ENCODE measurements around the gene GALNS. TPM values are rescaled to one million over a fixed set of nuclear protein-coding genes. Genes with fewer than 3 reads are reported as not detected.

GALNS gene
- total and polyA plus RNA-seq, 2 experiments from 2014 or later, result 9.7 to 18.8 TPM

- TF ChIP-seq NANOG (IDR thresholded peaks at IDR 0.05; ENCODE audit: borderline replicate concordance), result no peak
- TF ChIP-seq EZH2phosphoT487 (IDR thresholded peaks at IDR 0.05; ENCODE audit: unreplicated experiment), result no peak
- no peak for TF ChIP-seq ZNF331 (CRISPR knock-in tag; IDR thresholded peaks at IDR 0.05; ENCODE audit: low read depth)
- TF ChIP-seq ZNF114 (CRISPR knock-in tag; IDR thresholded peaks at IDR 0.05), result no peak
- no peak for TF ChIP-seq ETS1 (IDR thresholded peaks at IDR 0.05)
- TF ChIP-seq REST (IDR thresholded peaks at IDR 0.05; ENCODE audit: unreplicated experiment), result no peak
- no peak for TF ChIP-seq EZH2 (IDR thresholded peaks at IDR 0.05; ENCODE audit: low read depth, unreplicated experiment)
- no peak for TF ChIP-seq CTCF (conservative IDR thresholded peaks at IDR 0.05; ENCODE audit: low read depth in 2 of 2)
- no peak for TF ChIP-seq JUNB (IDR thresholded peaks at IDR 0.05; ENCODE audit: unreplicated experiment)
Observed at GRCh38 chr16:88822281-88823040, 34.3 kb downstream of the GALNS start (continued).

- Histone ChIP-seq H3K27ac (ENCODE audit: low read depth) (no peak overlapping the region), H3K4me2 (no peak overlapping the region), H3K4me1 (ENCODE audit: insufficient read depth) (no peaks in the 10 kb centered on the region), H3K79me2 (replicated peaks; ENCODE audit: insufficient read depth) (no peaks in the 10 kb centered on the region), H3K36me3 (ENCODE audit: insufficient read depth) (no peaks in the 10 kb centered on the region), H3K9me2 (ENCODE audit: insufficient read depth) (no peaks in the 10 kb centered on the region), H4K20me1 (replicated peaks; ENCODE audit: insufficient read depth) (no peaks in the 10 kb centered on the region), H3F3A (replicated peaks; ENCODE audit: low read depth) (no peaks in the 10 kb centered on the region), H3K27me3 (ENCODE audit: insufficient read depth) (no peaks in the 10 kb centered on the region), H3K4me3 (no peak overlapping the region), H2AFZ (no peak overlapping the region)
- Mint-ChIP-seq H3K27ac (no peak overlapping the region), H3K9me3 (no peaks in the 10 kb centered on the region; the same call in 2 of the 3 replicates), H3K27me3 (ENCODE audit: insufficient read depth, low read depth, poor library complexity) (peaks cover 4% of the 10 kb centered on the region), H3K4me3 (no peak overlapping the region), H3K36me3 (ENCODE audit: low read depth) (peaks cover 3% of the 10 kb centered on the region; the same call in 2 of the 3 replicates), H3K4me1 (peaks cover 5% of the 10 kb centered on the region; the same call in 1 of the 3 replicates)
- DNase-seq (ENCODE audit: low spot score), result no peak
- peak; percentile 25 for ATAC-seq
- TF ChIP-seq ZNF331 (CRISPR knock-in tag; IDR thresholded peaks at IDR 0.05; ENCODE audit: low read depth) (no peak), CTCF (conservative IDR thresholded peaks at IDR 0.05; ENCODE audit: low read depth in 2 of 2) (peak in 1 of 2 experiments; percentile 42; a peak in 2 of 4 replicates), REST (IDR thresholded peaks at IDR 0.05; ENCODE audit: unreplicated experiment) (no peak), EZH2phosphoT487 (IDR thresholded peaks at IDR 0.05; ENCODE audit: unreplicated experiment) (no peak), STAT1 (IDR thresholded peaks at IDR 0.05; ENCODE audit: unreplicated experiment) (no peak)
Observed at GRCh38 chr16:88821168-88821850, 35.4 kb downstream of the GALNS start.

Data from GM23338 (cell line).